Neutrophil (primary cell): ENCODE results near the gene ADAMTSL1.

Source experiments
- H3K27ac ChIP-seq: fragments of 200-600 bp; sonication (generic); 2 replicates; pipeline ENCODE4 v1.5.1; 2016; ENCODE audit warnings: mild to moderate bottlenecking, moderate library complexity
- H3K27me3 ChIP-seq: fragments of 200-600 bp; sonication (generic); 2 replicates; pipeline ENCODE4 v1.6.0; 2016; ENCODE audit warnings: mild to moderate bottlenecking
- H3K36me3 ChIP-seq: fragments of 200-600 bp; sonication (generic); 2 replicates; pipeline ENCODE4 v1.5.1; 2017
- H3K4me1 ChIP-seq, 2 experiments: fragments of 200-600 bp in 1 of 2; sonication (generic) in 1 of 2; 1 replicate in 1 of 2; 2 replicates in 1 of 2; pipeline versions ENCODE4 v1.5.1 to v1.6.1; 2013 to 2016; ENCODE audit warnings: low read depth in 1 of 2, low read length in 1 of 2, mild to moderate bottlenecking in 1 of 2, moderate library complexity in 1 of 2; ENCODE audit not compliant: control insufficient read depth in 1 of 2, insufficient read depth in 1 of 2
- H3K4me3 ChIP-seq, 2 experiments: fragments of 200-600 bp in 1 of 2; sonication (generic) in 1 of 2; 1 replicate in 1 of 2; 2 replicates in 1 of 2; pipeline ENCODE4 v1.5.1; 2013 to 2016; ENCODE audit warnings: low read depth in 1 of 2, low read length in 1 of 2, mild to moderate bottlenecking in 1 of 2, moderate library complexity in 1 of 2
- H3K9me3 ChIP-seq: fragments of 200-600 bp; sonication (generic); 2 replicates; pipeline ENCODE4 v1.5.1; 2016
- CTCF ChIP-seq: fragments of 200-600 bp; sonication (generic); IDR thresholded peaks from 2 replicates; pipeline ENCODE4 v1.5.1; 2016; ENCODE audit warnings: antibody characterized with exemption

ADAMTSL1 gene

GRCh38 chr9:18721267-18721994 is 247.5 kb downstream of the ADAMTSL1 start:
- H3K36me3 ChIP-seq, result no peaks in the 10 kb centered on the region
- no peak for TF ChIP-seq CTCF
- no peaks in the 10 kb centered on the region for H3K27me3 ChIP-seq
- no peaks in the 10 kb centered on the region for H3K4me1 ChIP-seq
- H3K9me3 ChIP-seq, result no peaks in the 10 kb centered on the region
- no peak overlapping the region for H3K4me3 ChIP-seq
- no peak overlapping the region for H3K27ac ChIP-seq

GRCh38 chr9:18721995-18722310 is 248.0 kb downstream of the ADAMTSL1 start:
- Histone ChIP-seq H3K36me3 (no peaks in the 10 kb centered on the region), H3K27me3 (no peaks in the 10 kb centered on the region), H3K27ac (no peak overlapping the region), H3K4me1 (no peaks in the 10 kb centered on the region), H3K4me3 (no peak overlapping the region), H3K9me3 (no peaks in the 10 kb centered on the region)
- TF ChIP-seq CTCF, result no peak

- Histone ChIP-seq H3K4me3 (no peak overlapping the region), H3K27ac (no peak overlapping the region), H3K36me3 (no peaks in the 10 kb centered on the region), H3K27me3 (no peaks in the 10 kb centered on the region), H3K9me3 (no peaks in the 10 kb centered on the region), H3K4me1 (no peaks in the 10 kb centered on the region)
- no peak for TF ChIP-seq CTCF
These were observed 248.9 kb downstream of the ADAMTSL1 start for GRCh38 chr9:18722882-18723281.

- no peak overlapping the region for H3K4me3 ChIP-seq
- H3K27me3 ChIP-seq, result no peaks in the 10 kb centered on the region
- H3K4me1 ChIP-seq, result no peaks in the 10 kb centered on the region
- H3K36me3 ChIP-seq, result no peaks in the 10 kb centered on the region
- no peaks in the 10 kb centered on the region for H3K9me3 ChIP-seq
- TF ChIP-seq CTCF, result no peak
- H3K27ac ChIP-seq, result no peak overlapping the region
These were observed 249.4 kb downstream of the ADAMTSL1 start for GRCh38 chr9:18723366-18723765.

- TF ChIP-seq CTCF, result no peak
- no peaks in the 10 kb centered on the region for H3K9me3 ChIP-seq
- no peak overlapping the region for H3K4me3 ChIP-seq
- no peaks in the 10 kb centered on the region for H3K36me3 ChIP-seq
- no peaks in the 10 kb centered on the region for H3K4me1 ChIP-seq
- no peak overlapping the region for H3K27ac ChIP-seq
- H3K27me3 ChIP-seq, result no peaks in the 10 kb centered on the region
These were observed 252.6 kb downstream of the ADAMTSL1 start for GRCh38 chr9:18726546-18726945.
